ENCODE results near the gene FAM169A. TPM values are rescaled to one million over a fixed set of nuclear protein-coding genes. Genes with fewer than 3 reads are reported as not detected.

The FAM169A gene
- total RNA-seq, result 1 to 10 TPM in 1 of 4 donors, under 1 TPM in 2, not detected in 1; 0.17 to 2.3 (median 0.33) TPM

- TF ChIP-seq CTCF (IDR thresholded peaks at IDR 0.05; ENCODE audit: low read depth), result no peak
Measured at GRCh38 chr5:74865804-74866595, at the start of gene FAM169A. Gene FAM169A, minus strand, starts transcription at chr5:74866387. Its CDS starts 24,711 bp downstream, at chr5:74841676.

- no peak for TF ChIP-seq CTCF (IDR thresholded peaks at IDR 0.05; ENCODE audit: low read depth)
Measured at GRCh38 chr5:74915488-74915887, 49.3 kb upstream of the FAM169A start.

- TF ChIP-seq CTCF (IDR thresholded peaks at IDR 0.05; ENCODE audit: low read depth), result no peak
Measured at GRCh38 chr5:74903165-74903787, 37.1 kb upstream of the FAM169A start.

GRCh38 chr5:74897049-74897448 lies 30.9 kb upstream of the FAM169A start:
- no peak for TF ChIP-seq CTCF (IDR thresholded peaks at IDR 0.05; ENCODE audit: low read depth)

GRCh38 chr5:74895906-74896305 lies 29.7 kb upstream of the FAM169A start:
- TF ChIP-seq CTCF (IDR thresholded peaks at IDR 0.05; ENCODE audit: low read depth), result no peak

- no peak for TF ChIP-seq CTCF (IDR thresholded peaks at IDR 0.05; ENCODE audit: low read depth)
Measured at GRCh38 chr5:74894351-74894750, 28.2 kb upstream of the FAM169A start.

- no peak for TF ChIP-seq CTCF (IDR thresholded peaks at IDR 0.05; ENCODE audit: low read depth)
Measured at GRCh38 chr5:74892921-74893320, 26.7 kb upstream of the FAM169A start.

All from subcutaneous adipose tissue (tissue), 4 donors.